K562 (cell line): Measurements from ENCODE around the gene BDP1. TPM values are rescaled to one million over a fixed set of nuclear protein-coding genes. Genes with fewer than 3 reads are reported as not detected.
"Not testable (repeated sequence)": the region's sequence is repeated elsewhere in the genome, so short reads cannot be mapped to it uniquely, and the experiment has no call there.

ENCODE experiments used
- ATAC-seq: fragments of 200-7000 bp; cut with Tn5 transposase; 3 replicates; pipeline ENCODE4 v1.9.1; 2020; ENCODE audit warnings: moderate library complexity
- BruUV-seq: library from RNA; stranded (reverse); fragments of 400-500 nt; replicated peaks from 2 replicates; lab custom pipeline; 2021; lab: Mats Ljungman, UMichigan
- CTCF ChIA-PET: fragments of 300-600 bp; formaldehyde crosslinking; extraction: SDS; loops from one replicate; lab custom pipeline; 2021; ENCODE audit warnings: low intra/inter-chr PET ratio; lab: Yijun Ruan, JAX
- POLR2A ChIA-PET: fragments of 300-600, 350-650 bp; sonication (Branson Sonifier 250); formaldehyde crosslinking; extraction: SDS; loops from one replicate; lab custom pipeline; 2021; ENCODE audit warnings: antibody characterized with exemption, inconsistent platforms; lab: Yijun Ruan, JAX
- DNase-seq, 4 experiments: peaks; one replicate each; pipeline versions ENCODE4 v3.0.0 to v3.0.0-alpha.2; 2011 to 2018; ENCODE audit warnings: low spot score in 3 of 4, mixed read lengths in 3 of 4; ENCODE audit errors: extremely low read depth in 1 of 4
- FAIRE-seq: peaks from 2 replicates; lab custom pipeline; 2011; peaks lifted over from hg19 to GRCh38; lab: Jason Lieb, UNC
- H2AFZ ChIP-seq: 2 replicates; pipeline ENCODE4 v1.6.0; 2011; ENCODE audit warnings: low read depth, low read length, control low read depth, inconsistent platforms
- H3K27ac ChIP-seq: fragments of 200-600 bp; 3 replicates; pipeline ENCODE4 v1.8.0; 2011; ENCODE audit warnings: low read depth, mild to moderate bottlenecking, control low read depth, inconsistent platforms, low read length, moderate library complexity, mixed read lengths; ENCODE audit errors: extremely low read depth
- H3K27me3 ChIP-seq, 2 experiments: fragments of 300-600 bp in 1 of 2; 2 replicates in 1 of 2; 3 replicates in 1 of 2; pipeline versions ENCODE4 v1.6.0 to v1.8.0; 2011; ENCODE audit warnings: inconsistent platforms in 2 of 2, low read length in 2 of 2, mild to moderate bottlenecking in 1 of 2, mixed read lengths in 1 of 2, moderate library complexity in 1 of 2; ENCODE audit not compliant: control insufficient read depth in 2 of 2, insufficient read depth in 2 of 2
- H3K36me3 ChIP-seq: fragments of 300-600 bp; 3 replicates; pipeline ENCODE4 v1.8.0; 2011; ENCODE audit warnings: mild to moderate bottlenecking, low read length, inconsistent platforms; ENCODE audit not compliant: control insufficient read depth, insufficient read depth
- H3K4me1 ChIP-seq, 2 experiments: fragments of 200-600 bp in 1 of 2; replicated peaks in 1 of 2; 2 replicates in 1 of 2; 3 replicates in 1 of 2; pipeline versions ENCODE4 v1.5.1 to v1.8.0; 2011; ENCODE audit warnings: inconsistent platforms in 2 of 2, low read length in 2 of 2, mild to moderate bottlenecking in 1 of 2, mixed read lengths in 1 of 2, moderate library complexity in 1 of 2; ENCODE audit not compliant: control insufficient read depth in 2 of 2, insufficient read depth in 2 of 2
- H3K4me2 ChIP-seq: 2 replicates; pipeline ENCODE4 v1.6.1; 2011; ENCODE audit warnings: low read length, control low read depth, inconsistent platforms, mixed read lengths; ENCODE audit not compliant: insufficient read depth
- H3K4me3 ChIP-seq: fragments of 200-600 bp; sonication (generic), shearing (Covaris generic); 2 replicates; pipeline ENCODE4 v1.5.1; 2016; ENCODE audit warnings: control low read depth, inconsistent platforms
- H3K79me2 ChIP-seq: fragments of 200-600 bp; 3 replicates; pipeline ENCODE4 v1.8.0; 2011; ENCODE audit warnings: low read length, inconsistent platforms; ENCODE audit not compliant: control insufficient read depth, insufficient read depth
- H3K9ac ChIP-seq, 2 experiments: 2 replicates each; pipeline versions ENCODE4 v1.6.0 to v1.6.1; 2011; ENCODE audit warnings: low read depth in 2 of 2, low read length in 2 of 2, control low read depth in 1 of 2, inconsistent platforms in 1 of 2, mild to moderate bottlenecking in 1 of 2, mixed read lengths in 1 of 2; ENCODE audit not compliant: insufficient read depth in 1 of 2
- H3K9me1 ChIP-seq: one replicate; pipeline ENCODE4 v1.6.0; 2011; ENCODE audit warnings: inconsistent platforms, mild to moderate bottlenecking, low read length, moderate library complexity; ENCODE audit not compliant: control insufficient read depth, insufficient read depth
- H3K9me3 ChIP-seq: replicated peaks from 2 replicates; pipeline ENCODE4 v1.5.1; 2011; ENCODE audit warnings: low read depth, low read length, inconsistent platforms; ENCODE audit not compliant: control insufficient read depth, insufficient read depth
- H4K20me1 ChIP-seq: replicated peaks from 2 replicates; pipeline ENCODE4 v1.6.1; 2011; ENCODE audit warnings: low read length, inconsistent platforms, mixed read lengths; ENCODE audit not compliant: control insufficient read depth, insufficient read depth
- ATF7 ChIP-seq: fragments of 450-650 bp; IDR thresholded peaks from 2 replicates; pipeline ENCODE4 v1.7.1; 2014; ENCODE audit warnings: mild to moderate bottlenecking, moderate library complexity
- HEY1 ChIP-seq: fragments of 250-450 bp; sonication (Bioruptor Pico); IDR thresholded peaks from 2 replicates; pipeline ENCODE4 v1.5.0; 2020; ENCODE audit warnings: mild to moderate bottlenecking, moderate library complexity, borderline replicate concordance
- RBM34 ChIP-seq: fragments of 200-400 bp; formaldehyde crosslinking; IDR thresholded peaks from 2 replicates; pipeline ENCODE4 v1.6.1; 2018; ENCODE audit warnings: low read length, borderline replicate concordance; ENCODE audit not compliant: insufficient read depth
- TCF3 ChIP-seq: sonication (generic); formaldehyde crosslinking; IDR thresholded peaks from 2 replicates; pipeline ENCODE4 v1.4.0; 2020; ENCODE audit warnings: mild to moderate bottlenecking, missing genetic modification reagents
- ZNF124 ChIP-seq: sonication (generic); formaldehyde crosslinking; IDR thresholded peaks from 2 replicates; pipeline ENCODE4 v1.8.1; 2022; ENCODE audit warnings: missing genetic modification reagents
- ZNF384 ChIP-seq: IDR thresholded peaks from 2 replicates; pipeline ENCODE4 v1.6.1; 2012; ENCODE audit warnings: low read depth, low read length, improper control_type of control experiment
- WGBS: fragments of 100-300 bp; shearing (Covaris generic); methylation state at CpG from one replicate; pipeline ENCODE4 v1.1.6; 2016; ENCODE audit warnings: low coverage, mixed read lengths; ENCODE audit not compliant: insufficient coverage; ENCODE audit errors: missing lambda C conversion rate; 5-methylcytosine and 5-hydroxymethylcytosine counted together
- in situ Hi-C: fragments of 300-500 bp; cut with MboI; formaldehyde crosslinking; loops from 4 replicates; pipeline ENCODE4 v1.15.0; 2018; ENCODE audit warnings: inconsistent platforms, mixed read lengths
- intact Hi-C: fragments of 100-400 bp; cut with micrococcal nuclease; formaldehyde crosslinking; loops from 2 replicates; pipeline ENCODE4 v1.14.2; 2022
- polyA plus RNA-seq, 8 experiments: library from polyadenylated mRNA; depleted of rRNA in 4 of 8; stranded (reverse) in 5 of 8; unstranded in 3 of 8; fragments of >200 nt; fragmentation: Nextera tagmentation in 2 of 8; fragmentation: Illumina TruSeq in 1 of 8; extraction: Ambion mirVana in 2 of 8; extraction: Trizol in 1 of 8; gene quantifications; 2 replicates each; pipeline versions ENCODE4 v1.2.1 to v1.2.3, GENCODE V29; 2011 to 2014; ENCODE audit warnings: inconsistent platforms in 1 of 8, missing spikeins in 1 of 8
- total RNA-seq, 7 experiments: library from RNA; depleted of rRNA in 6 of 7; stranded (reverse); fragments of >200 nt in 6 of 7; fragmentation: Illumina TruSeq in 2 of 7; extraction: Trizol in 2 of 7; gene quantifications; 2 replicates each; pipeline versions ENCODE4 v1.2.1 to v1.2.3, GENCODE V29; 2011 to 2021; ENCODE audit warnings: low replicate concordance in 1 of 7
- TF ChIP-seq, protein P1 (sequence below): sonication (generic); formaldehyde crosslinking; IDR thresholded peaks from 2 replicates; pipeline ENCODE4 v1.9.0; 2022; ENCODE audit warnings: mild to moderate bottlenecking, missing genetic modification reagents
- TF ChIP-seq, protein P2 (sequence below): fragments of 450-650 bp; formaldehyde crosslinking; IDR thresholded peaks from 2 replicates; pipeline ENCODE4 v1.4.0; 2022; ENCODE audit warnings: missing genetic modification characterization

BDP1 gene
- total and polyA plus RNA-seq, 9 of the 15 experiments (the other 6 are each of a cell fraction or from before 2014, with no cell fraction given), result 6.9 to 47.3 (median 23.9) TPM

DNA sequence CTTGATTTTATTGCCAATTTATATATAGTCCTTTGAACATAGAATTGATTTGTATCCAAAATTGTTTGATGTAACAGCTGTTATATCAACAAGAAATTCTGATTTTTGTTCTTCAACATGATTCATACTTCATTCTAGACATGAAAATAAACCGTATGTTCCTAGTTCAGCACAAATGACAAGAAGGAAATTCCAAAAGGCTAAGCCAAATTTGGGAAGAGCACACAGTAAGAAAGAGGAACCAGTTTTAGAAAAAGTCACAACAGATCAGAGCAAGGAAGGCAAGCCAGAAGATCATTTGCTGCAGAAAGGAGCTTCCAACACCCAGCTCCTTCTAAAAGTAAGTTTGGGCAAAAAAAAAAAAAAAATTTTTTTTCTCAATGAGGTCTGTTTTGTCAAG is 66.7 kb downstream of the BDP1 start:
- H3K79me2 ChIP-seq, result no peaks in the 10 kb centered on the region
- no peak overlapping the region for H3K9ac ChIP-seq
- H3K4me1 ChIP-seq, result no peaks in the 10 kb centered on the region
- POLR2A ChIA-PET, result interaction anchor here (0.7 kb wide), 1 partner anchor 105 kb away, joined by 3 read pairs; no protein-coding TSS in a partner anchor
- no peak overlapping the region for H3K4me3 ChIP-seq
- H3K9me1 ChIP-seq, result no peaks in the 10 kb centered on the region
- intact Hi-C loops (no loop called here), in situ Hi-C loops (no loop called here)
- no peak overlapping the region for H2AFZ ChIP-seq
- FAIRE-seq, result no peak
- H3K27me3 ChIP-seq, result no peaks in the 10 kb centered on the region
- 83% methylated on average over 1 of the region's 1 CpG for WGBS
- H4K20me1 ChIP-seq, result no peaks in the 10 kb centered on the region
- no peak for DNase-seq
- TF ChIP-seq, protein P1, sequence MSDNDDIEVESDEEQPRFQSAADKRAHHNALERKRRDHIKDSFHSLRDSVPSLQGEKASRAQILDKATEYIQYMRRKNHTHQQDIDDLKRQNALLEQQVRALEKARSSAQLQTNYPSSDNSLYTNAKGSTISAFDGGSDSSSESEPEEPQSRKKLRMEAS (CRISPR knock-in tag), result no peak
- TF ChIP-seq TCF3 (CRISPR knock-in tag) (no peak), ZNF384 (no peak), RBM34 (no peak), ATF7 (no peak), ZNF124 (CRISPR knock-in tag) (no peak), HEY1 (no peak)
- TF ChIP-seq, protein P2, sequence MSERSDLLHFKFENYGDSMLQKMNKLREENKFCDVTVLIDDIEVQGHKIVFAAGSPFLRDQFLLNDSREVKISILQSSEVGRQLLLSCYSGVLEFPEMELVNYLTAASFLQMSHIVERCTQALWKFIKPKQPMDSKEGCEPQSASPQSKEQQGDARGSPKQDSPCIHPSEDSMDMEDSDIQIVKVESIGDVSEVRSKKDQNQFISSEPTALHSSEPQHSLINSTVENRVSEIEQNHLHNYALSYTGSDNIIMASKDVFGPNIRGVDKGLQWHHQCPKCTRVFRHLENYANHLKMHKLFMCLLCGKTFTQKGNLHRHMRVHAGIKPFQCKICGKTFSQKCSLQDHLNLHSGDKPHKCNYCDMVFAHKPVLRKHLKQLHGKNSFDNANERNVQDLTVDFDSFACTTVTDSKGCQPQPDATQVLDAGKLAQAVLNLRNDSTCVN, result no peak
- CTCF ChIA-PET, result no interaction called here
- ATAC-seq, result no peak
- no TSS peak for BruUV-seq
- no peak overlapping the region for H3K4me2 ChIP-seq
- H3K27ac ChIP-seq, result no peak overlapping the region
- H3K9me3 ChIP-seq, result no peaks in the 10 kb centered on the region
- peaks cover 63% of the 10 kb centered on the region for H3K36me3 ChIP-seq

DNA sequence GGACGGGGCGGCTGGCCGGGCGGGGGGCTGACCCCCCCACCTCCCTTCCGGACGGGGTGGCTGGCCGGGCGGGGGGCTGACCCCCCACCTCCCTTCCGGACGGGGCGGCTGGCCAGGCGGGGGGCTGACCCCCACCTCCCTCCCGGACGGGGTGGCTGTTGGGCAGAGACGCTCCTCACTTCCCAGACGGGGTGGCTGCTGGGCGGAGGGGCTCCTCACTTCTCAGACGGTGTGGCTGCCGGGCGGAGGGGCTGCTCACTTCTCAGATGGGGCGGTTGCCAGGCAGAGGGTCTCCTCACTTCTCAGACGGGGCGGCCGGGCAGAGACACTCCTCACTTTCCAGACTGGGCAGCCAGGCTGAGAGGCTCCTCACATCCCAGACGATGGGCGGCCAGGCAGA is 70.2 kb downstream of the BDP1 start:
- H3K9ac ChIP-seq, POLR2A ChIA-PET, BruUV-seq, in situ Hi-C loops, H3K4me2 ChIP-seq, H3K9me1 ChIP-seq, DNase-seq, H3K9me3 ChIP-seq, H3K4me3 ChIP-seq, FAIRE-seq, intact Hi-C loops, H3K79me2 ChIP-seq, H2AFZ ChIP-seq, ATAC-seq, H3K27ac ChIP-seq, H3K4me1 ChIP-seq, H4K20me1 ChIP-seq, CTCF ChIA-PET, H3K27me3 ChIP-seq: not testable (repeated sequence)
- 94% methylated on average over 3 of the region's 26 CpGs for WGBS
- H3K36me3 ChIP-seq, result peaks cover 52% of the 10 kb centered on the region
